Hippocampal formation (tissue), 2 donors: ENCODE data around the gene DNM1.

ENCODE experiments used
- DNase-seq, 2 donors: peaks; one replicate each; lab custom pipeline; 2025; lab: John Stamatoyannopoulos, UW

DNM1 gene

DNA sequence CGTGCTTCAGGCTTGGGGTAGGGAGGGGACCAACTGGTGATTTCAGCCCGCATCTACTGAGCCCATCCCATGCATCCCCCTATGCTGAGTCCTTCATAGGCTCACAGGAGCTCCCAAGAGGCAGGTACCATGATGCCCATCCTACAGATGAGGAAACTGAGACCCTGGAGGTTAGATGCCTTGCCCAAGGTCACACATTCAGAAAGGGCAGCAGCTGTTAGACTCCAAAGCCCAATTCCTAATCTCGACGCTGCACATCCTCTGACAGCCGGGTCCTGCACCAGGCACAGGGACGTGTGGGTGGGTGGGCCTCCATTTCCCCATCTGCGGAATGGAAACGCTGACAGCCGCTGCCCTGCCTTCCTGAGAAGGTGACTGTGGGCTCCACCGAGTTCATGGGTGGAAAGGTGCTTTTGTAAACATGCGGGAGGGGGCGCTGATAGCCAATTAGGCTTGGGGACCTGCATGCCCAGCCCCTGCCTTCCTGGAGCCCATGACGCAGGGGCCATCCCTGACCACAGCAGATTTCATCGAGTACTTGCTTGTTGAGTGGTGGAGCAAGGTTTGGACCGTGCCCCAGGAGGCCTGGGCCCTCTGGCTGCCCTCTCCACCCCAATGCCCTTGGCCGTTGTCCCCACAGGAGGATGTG is 2.2 kb downstream of the DNM1 start:
- DNase-seq: no peak

DNA sequence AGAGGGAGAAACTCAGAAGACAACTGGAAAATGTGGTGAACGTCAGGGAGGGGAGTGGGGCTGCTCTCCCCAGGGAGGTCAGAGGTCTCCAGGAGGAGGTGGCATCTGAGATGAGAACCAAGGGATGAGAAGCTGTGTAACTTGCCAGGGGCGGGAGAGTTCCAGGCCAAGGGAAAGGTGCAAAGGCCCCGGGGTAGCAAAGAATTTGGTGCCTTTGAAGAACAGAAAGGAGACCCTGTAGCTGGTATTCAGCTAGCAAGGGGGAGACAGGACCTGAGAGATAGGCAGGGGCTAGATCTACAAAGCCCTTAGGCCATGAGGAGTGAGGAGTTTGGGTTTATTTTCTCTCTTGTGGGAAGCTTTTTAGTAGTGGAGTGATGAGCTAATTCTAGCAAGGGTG is 3.3 kb downstream of the DNM1 start:
- no peak for DNase-seq

DNA sequence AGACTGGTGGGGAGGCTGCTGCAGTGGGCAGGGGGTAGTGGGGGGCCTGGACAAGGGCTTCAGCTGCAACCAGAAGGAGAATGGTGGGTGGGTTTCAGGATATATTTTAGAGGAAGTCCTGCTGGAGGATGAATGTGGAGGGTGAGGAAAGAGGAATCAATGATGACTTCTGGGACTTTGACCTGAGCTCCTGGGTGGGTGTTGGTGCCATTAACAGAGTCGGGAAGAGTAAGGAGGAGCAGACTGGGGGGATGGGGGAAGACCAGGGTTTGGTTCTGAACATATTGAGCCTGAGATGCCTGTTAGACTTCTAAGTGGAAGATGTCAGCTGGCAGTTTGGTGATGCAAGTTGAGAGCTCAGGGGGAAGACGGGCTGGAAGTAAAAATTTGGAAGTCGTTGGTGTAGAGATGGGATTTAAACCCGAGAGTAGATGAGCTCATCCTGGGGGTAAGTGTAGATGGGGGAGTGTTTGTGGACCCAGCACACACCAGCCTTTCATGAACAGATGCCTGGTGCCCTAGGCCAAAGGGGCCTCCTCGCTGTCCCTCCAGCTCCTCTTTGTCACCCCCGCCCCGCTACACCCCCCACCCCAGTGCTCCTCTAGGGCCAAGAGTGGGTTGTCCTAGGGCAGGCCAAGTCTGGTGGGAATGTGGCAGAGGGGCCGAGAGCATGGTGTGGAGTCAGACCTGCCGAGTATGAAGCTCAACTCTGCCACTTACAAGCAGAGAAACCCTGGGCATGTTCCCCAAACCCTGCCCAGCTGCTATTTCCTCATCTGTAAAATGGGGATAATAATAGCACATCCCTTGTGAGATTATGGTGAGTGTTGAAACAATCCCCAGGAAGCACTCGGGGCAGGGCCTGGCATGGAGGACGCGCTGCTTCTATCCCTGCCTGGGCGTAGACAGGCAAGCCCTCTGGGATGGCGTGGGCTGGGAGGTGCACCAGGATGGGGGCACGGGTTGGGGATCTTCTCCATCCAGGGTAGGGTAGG is 4.0 kb downstream of the DNM1 start:
- DNase-seq: no peak

DNA sequence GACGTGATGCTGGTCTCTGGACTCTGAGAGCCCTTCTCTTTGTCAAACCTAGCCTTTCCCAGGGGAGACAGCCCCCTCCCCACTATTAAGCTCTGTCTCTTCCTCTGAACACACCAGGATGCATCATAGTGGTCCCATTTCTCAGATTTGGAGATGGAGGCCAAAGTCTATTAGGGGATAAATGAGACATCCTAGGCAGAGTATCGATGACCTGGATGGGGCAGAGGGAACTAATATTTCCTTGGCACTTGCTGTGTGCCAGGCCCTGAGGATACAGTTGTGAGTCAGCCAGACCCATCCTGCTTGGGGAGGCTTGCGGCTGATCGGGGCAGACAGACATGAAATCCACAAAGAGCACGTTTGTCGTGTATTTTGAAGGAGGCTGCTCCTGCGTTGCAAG is 5.2 kb downstream of the DNM1 start:
- DNase-seq: no peak

DNA sequence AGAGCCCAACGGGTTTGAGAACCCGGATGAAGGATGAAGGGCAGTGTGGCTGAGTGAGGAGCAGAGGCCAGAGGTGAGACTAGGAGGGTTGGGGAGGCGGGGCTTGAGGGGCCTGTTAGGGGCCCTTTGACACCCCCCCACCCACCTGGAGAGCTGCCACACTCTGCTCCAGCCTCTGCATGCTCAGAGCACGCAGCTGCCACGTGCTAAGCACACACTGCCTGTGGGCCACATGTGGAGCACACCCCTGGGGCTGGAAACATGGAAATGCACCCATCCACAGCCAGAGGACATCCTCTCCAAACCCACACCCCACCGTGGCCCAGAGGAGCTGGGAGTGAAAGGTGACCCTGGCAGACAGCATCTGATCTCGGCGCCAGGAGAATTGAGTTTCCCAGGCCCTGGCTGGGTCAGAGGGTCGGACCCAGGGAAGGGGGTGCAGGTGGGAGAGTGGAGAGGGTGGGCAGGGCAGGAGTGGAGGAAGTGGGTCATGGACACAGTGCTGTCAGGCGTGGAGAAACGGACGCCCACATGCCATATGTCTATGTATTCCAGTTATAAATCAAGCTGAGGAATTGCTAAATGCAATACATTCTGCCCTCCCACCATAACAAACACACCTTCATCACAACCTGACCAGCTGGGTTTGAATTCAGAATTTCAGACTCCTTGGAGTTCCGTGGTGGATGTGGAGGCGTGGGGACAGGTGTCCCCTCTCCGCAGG is 5.9 kb downstream of the DNM1 start:
- DNase-seq: no peak

DNA sequence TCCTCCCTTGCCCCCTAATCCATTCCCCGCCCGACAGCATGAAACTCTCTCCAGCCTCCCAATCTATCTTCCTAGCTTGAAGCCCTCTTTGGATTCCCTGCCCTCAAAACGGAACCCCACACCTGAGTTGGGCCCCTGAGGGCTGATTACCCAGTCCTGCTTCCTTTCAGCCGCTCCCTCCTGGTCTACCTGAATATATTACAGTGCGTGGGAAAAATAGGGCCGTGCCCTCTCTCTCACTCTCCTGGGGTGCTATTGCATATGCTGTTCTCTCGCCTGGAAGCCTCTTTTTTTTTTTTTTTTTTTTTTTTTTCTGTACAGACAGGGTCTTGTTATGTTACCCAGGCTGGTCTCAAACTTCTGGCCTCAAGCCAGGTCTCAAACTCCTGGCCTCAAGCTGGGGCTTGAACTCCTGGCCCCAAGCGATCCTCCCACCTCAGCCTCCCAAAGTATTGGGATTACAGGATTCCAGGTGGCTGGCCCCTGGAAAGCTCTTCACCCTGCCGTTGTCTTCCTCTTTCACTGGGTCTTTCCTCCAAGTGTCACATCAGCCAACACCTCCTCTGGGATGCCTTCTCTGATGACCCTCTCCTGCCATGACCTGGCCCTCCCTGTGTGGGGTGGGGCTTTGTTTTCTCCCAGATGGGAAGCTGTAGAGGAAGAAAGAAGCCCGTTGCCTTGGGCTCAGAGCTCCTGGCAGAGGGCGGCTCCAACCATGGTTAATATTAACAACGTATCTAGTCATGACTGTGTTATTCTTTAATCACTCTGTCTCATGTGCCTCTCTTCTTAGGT is 8.2 kb downstream of the DNM1 start:
- no peak for DNase-seq

DNA sequence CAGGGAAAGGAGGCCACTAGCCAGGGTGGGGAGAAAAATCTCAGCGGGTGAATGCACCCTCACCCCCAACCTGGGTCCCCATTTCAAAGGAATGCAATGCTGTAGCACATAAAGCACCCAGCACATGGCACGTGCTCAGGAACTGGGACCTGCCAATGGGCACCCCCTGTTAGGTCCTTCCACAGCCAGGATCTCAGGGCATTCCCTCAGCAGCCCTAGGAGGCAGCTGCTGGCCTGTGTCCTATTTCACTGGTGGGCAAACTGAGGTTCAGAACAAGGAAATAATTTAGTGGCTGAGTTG is 8.8 kb downstream of the DNM1 start:
- no peak for DNase-seq

DNA sequence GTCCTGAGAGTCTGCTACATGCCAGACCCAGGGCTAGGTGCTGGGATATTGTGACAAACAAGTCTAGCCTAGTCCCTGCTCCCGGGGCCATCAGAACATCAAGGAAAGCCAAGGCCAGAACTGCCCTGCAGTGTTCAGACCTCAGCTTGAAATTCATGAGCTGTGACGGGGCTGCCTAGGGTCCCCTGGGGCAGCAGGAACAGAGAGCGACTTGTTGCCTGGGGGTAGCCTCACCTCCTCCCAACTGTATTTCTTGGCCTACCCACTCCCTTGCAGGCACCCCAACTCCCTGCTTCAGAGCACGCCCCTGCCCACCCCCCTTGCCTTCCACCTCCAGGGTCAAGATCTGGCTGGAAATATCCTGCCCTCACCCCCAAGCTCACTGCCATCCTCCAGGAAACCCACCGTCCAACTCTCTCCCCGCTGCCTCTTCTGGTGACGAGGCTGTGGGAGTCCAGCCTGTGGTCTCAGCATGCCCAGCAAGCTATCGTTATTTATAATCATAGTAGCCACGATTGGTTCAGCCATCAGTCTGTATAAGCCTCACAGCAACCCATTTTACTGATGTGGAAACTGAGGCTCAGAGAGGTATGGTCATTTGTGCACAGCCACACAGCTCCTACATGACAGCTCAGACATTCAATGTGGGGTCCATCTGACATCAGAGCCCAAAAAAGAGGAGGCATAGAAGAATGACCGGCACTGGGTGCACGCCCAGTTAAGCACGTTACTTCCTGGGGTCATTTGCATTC is 10.7 kb downstream of the DNM1 start:
- no peak for DNase-seq

DNA sequence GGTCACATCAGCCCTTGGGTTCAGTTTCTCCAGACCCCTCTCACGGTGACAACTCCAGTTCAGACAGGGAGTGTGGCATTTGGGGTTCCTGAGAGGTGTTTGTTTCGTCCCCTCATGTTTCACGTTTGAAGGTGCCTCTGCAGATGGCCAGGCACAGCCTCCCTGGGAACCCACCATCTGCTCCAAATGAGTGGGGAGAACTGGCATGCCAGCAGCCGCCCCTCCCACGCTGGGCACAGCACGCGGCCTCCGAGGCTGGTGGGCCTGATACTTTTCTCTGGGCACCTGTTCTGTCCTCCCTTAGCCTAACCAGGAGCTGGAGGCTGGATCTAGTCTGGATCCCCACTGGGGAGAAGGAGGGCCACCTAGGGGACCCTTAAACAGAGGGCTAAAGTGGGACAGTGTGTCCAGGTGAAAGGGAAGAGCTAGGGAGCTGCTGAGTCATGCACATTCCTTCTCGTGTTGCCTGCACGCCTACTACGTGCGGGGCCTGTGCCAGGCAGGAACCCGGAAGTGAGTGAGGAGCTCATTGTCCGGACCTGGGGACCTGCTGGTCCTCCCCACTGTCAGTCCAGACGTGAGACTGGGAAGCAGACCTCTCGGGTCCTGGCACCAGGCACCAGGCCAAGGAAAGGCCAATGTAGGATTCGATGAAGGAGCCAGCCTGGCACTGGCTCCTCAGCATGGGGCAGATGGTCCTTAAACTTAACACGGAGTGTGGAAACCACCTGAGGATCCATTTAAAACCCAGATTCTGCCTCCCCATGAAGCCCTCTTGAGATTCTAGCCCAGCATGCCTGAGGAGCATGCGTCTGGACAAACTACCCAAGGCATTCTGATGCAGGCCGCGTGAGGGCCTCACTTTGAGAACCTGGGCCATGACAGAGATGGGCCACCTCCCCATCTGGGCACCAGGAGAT is 11.7 kb downstream of the DNM1 start:
- no peak for DNase-seq

DNA sequence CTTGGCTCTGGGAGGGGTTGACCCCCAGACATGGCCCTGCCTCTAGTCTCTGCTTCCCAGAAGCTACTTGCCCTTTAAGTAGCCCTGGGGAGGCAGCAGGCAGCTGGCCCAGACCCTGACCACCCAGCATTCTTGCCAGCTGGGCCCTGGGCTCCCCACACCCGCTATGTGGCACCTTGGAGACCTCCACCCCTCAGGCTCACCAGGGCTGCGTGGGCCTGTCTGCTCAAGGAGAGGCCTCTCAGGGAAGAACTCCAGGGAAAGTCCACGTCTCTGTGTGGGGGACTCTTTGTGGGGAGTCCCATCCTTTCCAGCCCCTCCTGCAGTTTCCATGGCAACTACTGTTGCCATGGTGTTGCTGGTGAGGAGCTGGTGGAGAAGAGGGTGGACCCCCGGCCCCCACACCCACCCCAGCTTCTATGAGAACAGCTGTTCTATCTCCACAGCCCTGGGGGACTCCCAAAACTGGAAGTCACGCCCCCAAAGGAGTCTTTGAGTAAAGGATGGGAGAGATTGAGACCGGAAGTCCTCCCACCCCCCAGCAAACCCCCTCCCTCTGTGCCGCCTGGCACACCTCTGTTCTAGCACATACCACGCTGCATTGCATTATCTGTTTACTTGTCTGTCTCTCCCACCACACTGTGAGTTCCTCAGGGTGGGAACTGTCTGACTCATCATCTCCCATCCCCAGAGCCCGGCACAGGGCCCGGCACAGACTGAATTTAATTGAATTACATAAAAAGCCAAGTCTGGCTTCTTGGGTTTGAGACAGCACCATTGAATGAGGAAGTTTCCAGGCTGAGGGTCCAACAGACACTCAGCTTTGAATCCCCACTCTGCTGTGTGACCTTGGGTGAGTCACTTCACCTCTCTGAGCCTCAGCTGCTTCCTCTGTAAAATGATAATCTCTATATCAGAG is 12.6 kb downstream of the DNM1 start:
- no peak for DNase-seq

DNA sequence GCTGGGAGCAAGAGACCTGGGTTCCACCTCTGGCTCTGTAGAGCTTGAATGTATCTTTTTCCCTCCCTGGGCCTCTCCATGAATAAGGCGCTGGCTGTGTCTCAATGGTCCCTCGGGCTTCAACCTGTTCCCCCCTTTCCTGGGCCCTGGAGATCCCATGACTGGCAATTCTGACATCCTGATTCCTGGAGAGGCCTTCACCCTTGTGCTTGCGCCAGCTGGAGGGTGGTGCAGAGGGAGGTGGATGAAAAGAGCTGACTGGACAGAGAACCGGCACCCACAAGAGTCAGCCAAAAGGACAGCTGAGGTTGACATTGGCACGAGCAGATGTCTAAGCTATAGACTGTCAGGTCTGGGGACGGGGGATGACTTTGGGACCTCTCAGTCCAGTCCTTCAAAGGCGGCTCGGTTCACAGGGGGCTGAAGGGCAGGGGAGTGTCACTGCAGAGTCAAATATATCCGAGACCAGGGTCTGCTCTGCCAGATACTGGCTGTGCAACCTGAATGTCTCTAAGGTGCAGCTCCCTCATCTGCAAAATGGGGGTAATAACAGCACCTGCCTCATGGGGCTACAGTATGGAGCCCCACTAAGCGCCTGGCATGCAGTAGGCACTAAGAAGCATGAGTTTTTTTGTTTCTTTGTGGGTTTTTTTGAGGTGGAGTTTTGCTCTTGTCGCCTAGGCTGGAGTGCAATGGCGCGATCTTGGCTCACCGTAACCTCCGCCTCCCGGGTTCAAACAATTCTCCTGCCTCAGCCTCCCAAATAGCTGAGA is 13.8 kb downstream of the DNM1 start:
- DNase-seq: no peak

DNA sequence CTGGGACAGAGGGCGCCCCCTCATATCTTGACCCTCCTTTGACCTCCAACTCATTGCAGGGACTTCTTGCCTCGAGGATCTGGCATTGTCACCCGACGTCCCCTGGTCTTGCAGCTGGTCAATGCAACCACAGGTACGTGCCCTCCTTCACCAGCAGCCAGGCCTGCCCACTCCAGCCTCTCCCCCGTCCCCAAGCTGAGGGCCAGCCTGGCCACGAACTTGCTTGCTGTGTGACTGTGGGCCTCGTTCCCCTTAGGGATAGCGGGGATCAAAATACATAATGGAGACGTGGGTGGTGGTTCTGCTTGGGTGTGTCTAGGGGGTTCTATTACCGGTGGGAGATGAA is 15.0 kb downstream of the DNM1 start:
- DNase-seq: no peak

DNA sequence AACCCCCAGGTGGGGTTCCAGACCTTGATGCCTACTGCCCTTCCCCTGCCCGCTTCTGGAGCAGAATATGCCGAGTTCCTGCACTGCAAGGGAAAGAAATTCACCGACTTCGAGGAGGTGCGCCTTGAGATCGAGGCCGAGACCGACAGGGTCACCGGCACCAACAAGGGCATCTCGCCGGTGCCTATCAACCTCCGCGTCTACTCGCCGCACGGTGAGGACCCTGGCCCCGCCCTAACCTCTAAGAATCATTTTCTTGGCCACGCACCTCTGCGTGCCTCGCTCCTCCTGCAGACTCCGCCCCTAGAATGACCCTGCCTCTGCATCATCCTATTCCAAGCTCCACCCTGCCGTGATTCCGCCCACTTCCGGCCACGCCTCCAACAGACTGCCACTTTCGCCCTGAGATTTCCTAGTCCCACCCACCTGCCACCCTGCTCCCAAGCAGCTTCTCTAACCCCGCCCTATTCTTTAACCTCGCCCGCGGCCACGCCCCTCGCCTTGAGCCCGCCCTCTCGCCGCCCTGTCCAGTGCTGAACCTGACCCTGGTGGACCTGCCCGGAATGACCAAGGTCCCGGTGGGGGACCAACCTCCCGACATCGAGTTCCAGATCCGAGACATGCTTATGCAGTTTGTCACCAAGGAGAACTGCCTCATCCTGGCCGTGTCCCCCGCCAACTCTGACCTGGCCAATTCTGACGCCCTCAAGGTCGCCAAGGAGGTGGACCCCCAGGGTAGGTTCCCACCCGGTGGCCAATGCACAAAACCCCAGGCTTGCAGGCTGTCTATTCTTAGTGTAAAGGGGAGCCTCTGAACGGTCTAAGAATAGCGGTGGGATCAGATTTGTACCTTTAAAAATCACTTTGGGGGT is 15.6 kb downstream of the DNM1 start:
- peak; percentile 57 to 83 for DNase-seq

DNA sequence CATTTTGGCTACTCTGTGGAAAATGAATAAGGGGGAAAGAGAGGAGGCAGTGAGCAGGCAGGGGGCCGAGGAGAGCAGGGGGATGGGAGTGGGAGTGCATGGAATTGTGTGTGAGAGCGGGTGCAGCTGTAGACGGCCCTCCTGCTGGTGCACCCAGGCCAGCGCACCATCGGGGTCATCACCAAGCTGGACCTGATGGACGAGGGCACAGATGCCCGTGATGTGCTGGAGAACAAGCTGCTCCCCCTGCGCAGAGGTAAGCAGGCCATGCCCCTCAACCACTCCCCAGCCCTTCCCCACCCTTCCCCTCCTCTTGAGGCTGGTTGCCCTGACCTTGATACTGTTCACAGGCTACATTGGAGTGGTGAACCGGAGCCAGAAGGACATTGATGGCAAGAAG is 16.7 kb downstream of the DNM1 start:
- DNase-seq: no peak

DNA sequence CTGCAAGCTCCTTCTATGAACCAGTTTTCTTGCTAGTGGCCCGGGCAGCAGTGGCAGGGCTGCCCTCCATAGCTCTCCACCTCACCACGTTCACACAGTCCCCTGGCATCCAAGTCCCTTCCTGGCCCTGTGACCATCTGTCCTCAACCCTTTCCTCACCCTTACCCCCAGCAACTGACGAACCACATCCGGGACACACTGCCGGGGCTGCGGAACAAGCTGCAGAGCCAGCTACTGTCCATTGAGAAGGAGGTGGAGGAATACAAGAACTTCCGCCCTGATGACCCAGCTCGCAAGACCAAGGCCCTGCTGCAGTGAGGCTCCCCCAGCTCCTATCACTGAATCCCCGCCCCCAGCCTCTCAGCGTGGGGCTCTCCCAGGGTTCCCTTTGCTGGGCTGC is 18.8 kb downstream of the DNM1 start:
- no peak for DNase-seq

DNA sequence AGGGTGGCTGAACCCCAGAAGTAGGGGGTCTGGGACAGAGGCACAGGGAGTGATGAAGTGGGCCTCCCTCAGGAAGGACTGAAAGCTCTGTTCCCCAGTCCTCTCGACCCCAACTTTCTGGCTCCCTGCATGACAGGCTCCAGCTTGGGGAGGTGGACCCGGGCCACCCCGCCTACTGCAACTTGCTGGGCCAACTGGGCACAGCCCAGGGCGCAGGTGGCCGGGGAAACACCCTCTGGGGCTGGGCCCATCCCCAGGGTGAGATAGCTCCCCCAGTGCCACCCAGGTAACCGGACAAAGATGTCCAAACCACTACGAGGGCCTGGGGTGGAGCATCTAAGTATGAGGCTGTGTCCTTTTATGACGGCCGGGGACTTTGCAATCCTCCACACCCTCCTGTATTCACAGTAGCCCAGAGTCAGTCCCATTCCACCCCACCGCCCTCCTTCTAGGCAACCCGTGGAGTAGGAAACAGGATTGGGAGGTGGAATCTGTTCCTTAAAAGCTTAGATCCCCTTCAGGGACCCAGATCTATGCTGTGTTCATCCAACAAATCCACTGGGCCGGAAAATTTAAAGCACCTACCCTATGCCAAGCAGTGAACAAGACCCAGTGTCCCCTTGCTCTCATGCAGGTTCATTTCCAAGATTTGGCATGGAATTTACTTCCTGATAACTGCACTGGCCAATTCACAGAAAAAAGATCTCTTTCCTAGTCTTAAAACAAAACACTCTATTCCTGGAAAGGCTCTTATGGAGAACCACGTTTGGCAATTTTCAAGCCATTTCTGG is 19.9 kb downstream of the DNM1 start:
- no peak for DNase-seq

DNA sequence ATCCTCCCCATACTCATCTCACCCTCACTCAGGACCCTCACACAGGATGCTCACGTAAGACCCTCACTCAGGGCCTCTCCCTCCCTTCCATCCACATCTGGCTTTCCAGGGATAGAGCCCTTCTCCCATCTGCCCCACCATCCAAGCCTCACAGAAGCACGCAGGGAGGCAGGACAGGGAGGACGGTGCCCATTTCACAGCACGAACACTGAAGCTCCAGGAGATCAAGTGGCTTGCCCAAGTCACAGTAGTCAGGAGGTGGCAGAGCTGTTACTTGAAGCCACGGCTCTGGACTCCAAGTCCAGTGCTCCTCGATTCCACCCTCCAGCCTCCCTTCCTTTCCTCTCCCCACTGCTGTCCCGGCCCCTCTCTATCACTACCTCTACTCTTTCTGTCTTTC is 21.7 kb downstream of the DNM1 start:
- no peak for DNase-seq
